Measurements from ENCODE around the gene TRPM4.
"Not testable (repeated sequence)": the region's sequence is repeated elsewhere in the genome, so short reads cannot be mapped to it uniquely, and the experiment has no call there.

TRPM4 gene

GRCh38 chr19:49127674-49128544 is 29.7 kb upstream of the TRPM4 start:
- DNase-seq, result peak; percentile 98

DNA sequence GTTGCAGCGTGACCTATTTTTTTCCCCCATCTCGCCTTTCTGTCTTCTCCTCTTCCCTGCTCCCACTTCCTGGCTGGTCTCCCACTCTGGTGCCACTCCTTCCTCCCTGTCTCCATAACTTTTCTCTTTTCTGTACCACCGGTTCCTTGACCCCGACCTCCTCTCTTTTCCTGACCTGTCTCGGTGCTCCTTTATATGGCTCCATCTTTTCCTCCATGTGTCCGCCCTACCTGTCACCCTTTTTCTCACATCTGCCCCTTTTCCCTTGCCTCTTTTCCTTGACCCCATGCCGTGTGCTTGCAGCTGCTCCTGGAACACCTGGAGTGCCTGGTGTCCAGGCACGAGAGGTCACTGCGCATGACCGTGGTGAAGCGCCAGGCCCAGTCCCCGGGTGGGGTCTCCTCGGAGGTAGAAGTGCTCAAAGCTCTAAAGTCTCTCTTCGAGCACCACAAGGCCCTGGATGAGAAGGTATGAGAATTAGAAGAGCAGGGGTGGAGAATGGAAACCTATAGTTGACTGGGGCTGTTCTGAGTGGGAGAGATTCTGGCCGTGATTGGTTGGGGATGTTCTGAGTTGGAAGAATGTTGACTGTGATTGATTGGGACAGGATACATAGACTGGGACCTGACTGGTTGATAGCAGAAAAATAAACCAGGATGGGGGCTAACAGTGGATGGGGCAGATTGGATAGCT is 28.9 kb upstream of the TRPM4 start:
- no peak for DNase-seq

- DNase-seq, result no peak
Measured at GRCh38 chr19:49129238-49129583, 28.4 kb upstream of the TRPM4 start.

- DNase-seq, result no peak
Measured at GRCh38 chr19:49130325-49130724, 27.3 kb upstream of the TRPM4 start.

- DNase-seq, result no peak
Measured at GRCh38 chr19:49132974-49133609, 24.5 kb upstream of the TRPM4 start.

DNA sequence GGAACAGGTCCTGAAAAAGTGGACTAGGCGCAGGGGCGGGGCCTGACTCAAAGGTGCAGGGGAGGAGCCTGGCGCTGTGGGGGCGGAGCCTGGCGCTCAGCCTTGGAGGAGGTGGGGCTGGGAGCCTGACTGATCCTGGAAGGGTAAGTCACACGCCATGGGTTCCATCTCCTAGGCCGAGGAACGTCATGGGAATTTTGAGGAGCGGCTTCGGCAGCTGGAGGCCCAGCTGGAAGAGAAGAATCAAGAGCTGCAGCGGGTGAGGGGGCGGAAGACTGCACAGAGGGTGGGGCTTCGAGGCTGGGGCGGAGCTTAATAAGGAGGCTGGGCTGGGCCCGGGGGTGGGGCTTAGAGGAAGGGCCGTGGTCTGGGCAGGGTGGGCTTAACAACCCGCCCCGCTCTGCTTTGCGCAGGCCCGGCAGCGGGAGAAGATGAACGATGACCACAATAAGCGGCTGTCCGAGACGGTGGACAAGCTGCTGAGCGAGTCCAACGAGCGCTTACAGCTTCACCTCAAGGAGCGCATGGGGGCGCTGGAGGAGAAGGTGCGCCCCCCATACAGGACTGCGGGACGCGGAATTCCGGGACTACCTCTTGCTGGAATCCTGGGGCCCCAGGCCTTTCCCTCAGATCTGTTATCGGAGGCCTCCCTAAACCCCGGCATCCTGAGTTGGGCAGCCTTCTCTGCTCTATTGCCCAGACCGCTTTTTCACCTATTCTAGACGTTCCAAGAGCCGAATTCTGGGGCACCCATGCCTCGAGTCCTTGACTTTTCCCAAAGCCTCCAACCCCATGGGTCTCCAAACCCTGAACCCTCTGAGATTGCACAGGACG is 23.8 kb upstream of the TRPM4 start:
- peak; percentile 32 for DNase-seq

GRCh38 chr19:49135686-49136085 is 21.9 kb upstream of the TRPM4 start:
- no peak for DNase-seq

- DNase-seq, result no peak
Measured at GRCh38 chr19:49136771-49137171, 20.8 kb upstream of the TRPM4 start.

- no peak for DNase-seq
Measured at GRCh38 chr19:49140951-49141350, 16.6 kb upstream of the TRPM4 start.

DNA sequence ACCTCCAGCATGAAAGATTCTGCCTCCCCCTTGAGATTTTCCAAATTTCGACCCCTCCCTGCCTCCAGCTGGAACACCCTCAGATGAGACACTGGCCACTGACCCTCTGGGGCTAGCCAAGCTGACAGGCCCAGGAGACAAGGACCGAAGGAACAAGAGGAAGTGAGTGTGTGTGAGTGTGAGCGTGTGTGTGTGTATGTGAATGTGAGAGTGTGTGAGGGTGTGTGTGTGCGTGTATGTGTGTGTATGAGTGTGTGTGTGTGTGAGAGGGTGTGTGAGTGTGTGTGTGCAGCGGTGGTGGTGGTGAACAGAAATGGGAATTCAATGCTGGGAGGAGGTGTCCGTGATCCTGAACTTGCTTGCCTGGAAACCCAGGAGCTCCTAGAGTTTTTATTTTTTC is 16.2 kb upstream of the TRPM4 start:
- no peak for DNase-seq

DNA sequence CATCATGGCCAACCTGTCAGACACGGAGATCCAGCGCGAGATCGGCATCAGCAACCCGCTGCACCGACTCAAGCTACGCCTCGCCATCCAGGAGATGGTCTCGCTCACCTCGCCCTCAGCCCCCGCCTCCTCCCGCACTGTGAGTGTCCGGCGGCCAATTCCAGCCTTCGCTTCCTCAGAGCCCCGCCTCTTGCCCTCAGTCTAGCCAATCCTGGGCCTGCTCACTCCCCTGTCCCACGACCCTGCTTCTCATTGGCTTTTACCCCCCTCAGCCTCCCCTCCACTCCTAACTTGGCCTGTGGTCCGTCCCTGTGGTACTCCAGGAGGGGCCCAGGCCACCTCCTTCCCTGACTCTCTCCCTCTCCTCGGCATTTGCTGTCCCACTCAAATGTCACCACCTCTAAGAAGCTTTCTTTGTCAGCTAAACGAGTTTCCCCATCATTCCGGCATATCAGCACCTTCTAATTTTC is 14.7 kb upstream of the TRPM4 start:
- DNase-seq, result peak; percentile 79

GRCh38 chr19:49145573-49146407 is 11.8 kb upstream of the TRPM4 start:
- peak; percentile 85 for DNase-seq

DNA sequence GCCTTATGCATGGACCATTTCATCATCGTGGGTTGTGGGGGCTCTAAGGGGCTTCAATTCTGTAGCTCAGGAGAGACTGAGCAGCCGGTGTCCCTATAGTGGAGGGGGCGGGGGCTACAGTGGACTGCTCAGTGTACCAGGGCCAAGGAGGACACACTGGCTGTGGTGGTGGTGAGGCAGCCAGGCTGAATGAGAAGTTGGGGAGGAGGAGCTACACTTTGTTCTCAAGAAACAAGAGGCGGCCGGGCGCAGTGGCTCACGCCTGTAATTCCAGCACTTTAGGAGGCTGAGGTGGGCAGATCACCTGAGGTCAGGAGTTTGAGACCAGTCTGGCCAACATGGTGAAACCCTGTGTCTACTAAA is 11.2 kb upstream of the TRPM4 start:
- DNase-seq, result not testable (repeated sequence)

DNA sequence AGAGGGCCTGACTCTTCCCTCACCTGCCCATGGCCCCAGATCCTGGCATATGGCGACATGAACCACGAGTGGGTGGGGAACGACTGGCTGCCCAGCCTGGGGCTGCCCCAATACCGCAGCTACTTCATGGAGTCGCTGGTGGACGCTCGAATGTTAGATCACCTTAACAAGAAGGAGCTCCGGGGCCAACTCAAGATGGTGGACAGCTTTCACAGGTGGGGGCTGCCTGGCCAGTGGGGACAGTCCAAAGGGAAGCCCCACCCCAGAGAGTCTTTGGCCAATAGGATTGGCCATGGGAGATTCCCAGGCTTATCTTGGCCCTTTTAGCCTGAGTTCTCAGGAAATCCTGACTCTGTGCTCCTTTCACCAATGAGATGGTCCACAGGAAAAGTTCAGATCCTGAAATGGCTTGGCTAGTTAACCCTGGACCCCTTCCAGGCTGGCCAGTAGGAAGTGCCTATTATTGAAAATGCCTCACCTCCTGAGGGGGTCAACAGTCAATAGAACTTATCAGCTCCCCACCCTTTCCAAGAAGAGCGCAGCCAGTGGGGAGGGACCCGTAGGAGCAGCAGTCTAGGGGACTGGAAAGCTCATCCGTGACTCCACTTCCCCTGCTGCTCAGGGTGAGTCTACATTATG is 9.4 kb upstream of the TRPM4 start:
- DNase-seq, result no peak

GRCh38 chr19:49148784-49149651 is 8.6 kb upstream of the TRPM4 start:
- DNase-seq, result peak; percentile 85

DNA sequence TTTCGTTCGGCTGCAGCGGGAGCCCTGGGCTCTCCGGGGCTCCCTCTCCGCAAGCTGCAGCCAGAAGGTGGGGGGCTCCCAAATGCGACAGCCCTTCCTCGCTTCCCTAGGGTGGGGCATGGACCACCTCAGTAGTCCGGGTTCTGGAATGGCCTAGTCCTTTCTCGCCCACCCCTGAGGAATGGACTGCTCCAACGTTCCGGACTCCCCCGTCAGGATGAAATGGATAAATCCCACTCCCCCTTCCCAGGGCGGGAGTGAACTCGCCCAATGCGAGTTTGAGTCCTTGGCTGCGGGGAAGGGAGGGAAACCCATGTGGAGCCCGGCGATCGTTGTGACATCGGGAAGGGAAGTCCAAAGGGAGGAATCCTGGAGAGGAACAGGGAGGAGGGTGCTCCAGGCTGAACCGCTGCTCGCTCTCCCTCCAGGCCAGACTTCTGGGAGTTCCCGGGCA is 7.9 kb upstream of the TRPM4 start:
- no peak for DNase-seq

DNA sequence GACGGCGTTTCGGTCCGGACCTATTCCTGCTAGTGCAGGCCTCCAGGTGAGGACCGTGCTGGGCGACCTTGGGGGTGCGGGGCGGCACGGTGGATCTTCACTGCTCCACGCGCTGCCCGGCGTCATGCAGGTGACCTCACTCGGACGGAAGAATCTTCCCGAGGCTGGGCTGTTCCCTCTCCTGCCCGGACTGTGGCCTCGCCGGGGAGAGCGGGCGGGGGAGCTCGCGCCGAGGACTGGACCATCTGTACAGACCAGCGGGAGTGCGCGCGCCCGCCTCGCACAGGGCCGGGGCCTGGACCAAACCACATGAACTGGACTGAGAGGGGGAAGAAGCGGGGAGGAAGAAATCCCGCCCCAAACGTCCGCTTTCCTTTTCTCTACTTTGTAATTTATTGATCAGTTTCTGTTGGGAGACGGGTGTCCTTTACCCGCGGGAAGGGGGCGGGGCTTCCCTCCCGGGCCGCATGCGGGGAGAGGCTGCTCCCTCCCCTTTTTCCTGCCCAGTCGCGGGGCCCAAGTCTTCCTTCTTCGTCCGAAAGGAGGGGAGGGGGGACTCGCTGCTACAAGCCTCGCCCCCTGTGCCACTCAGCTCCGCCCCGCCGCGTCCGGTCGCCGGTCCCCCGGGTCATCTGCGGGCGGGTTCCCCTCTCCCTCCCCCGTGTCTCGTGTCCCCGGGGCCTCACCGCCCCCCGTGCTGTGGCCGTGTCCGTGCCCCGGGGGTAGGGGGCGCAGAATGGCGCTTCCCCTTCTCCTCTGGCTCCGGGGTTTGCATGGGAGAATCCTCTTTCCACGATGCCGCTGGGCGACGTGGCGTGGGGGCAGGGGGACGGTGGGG is 7.3 kb upstream of the TRPM4 start:
- DNase-seq, result peak; percentile 49

GRCh38 chr19:49150944-49151243 is 6.7 kb upstream of the TRPM4 start:
- DNase-seq, result no peak

- DNase-seq, result peak; percentile 28
Measured at GRCh38 chr19:49151267-49152118, 6.1 kb upstream of the TRPM4 start.
